A204.1 (cell line): Measurements from ENCODE around the gene ANXA1.

Experiments used
- FAIRE-seq: peaks from 2 replicates; lab custom pipeline; 2012; peaks lifted over from hg19 to GRCh38; lab: Jason Lieb, UNC

The ANXA1 gene

GRCh38 chr9:73215249-73215648 lies 63.6 kb downstream of the ANXA1 start:
- no peak for FAIRE-seq

- FAIRE-seq: no peak
These were observed 64.4 kb downstream of the ANXA1 start for GRCh38 chr9:73216100-73216499.
